Ecto neural progenitor cell (in vitro differentiated cells): ENCODE data around the gene ESAM.

Experiments used
- DNase-seq: peaks from one replicate; pipeline ENCODE4 v3.0.0-alpha.2; 2018; ENCODE audit warnings: low spot score

The ESAM gene

GRCh38 chr11:124732230-124732629 is 29.9 kb downstream of the ESAM start:
- no peak for DNase-seq

- no peak for DNase-seq
Measured at GRCh38 chr11:124729571-124729970, 32.5 kb downstream of the ESAM start.

DNA sequence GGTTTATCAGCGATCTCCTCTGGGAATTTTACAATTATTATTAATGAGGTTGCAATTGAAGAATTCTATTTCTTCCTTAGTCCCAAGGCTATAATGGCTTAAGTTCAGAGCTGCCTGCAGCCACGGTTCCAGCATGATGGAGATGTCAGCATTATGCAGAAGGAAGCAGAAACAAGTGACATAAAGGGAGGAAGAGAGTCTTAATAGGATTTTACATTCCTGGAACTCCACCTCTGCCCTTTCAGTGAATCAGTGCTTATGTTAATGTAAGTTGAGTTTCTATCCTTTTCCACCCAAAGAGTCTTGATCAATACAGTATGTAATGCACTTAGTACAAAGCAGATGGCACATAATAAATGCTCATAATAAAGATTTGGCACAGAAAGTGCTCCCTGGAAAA is 34.0 kb downstream of the ESAM start:
- no peak for DNase-seq

GRCh38 chr11:124727474-124727873 is 34.6 kb downstream of the ESAM start:
- no peak for DNase-seq

- DNase-seq, result no peak
Measured at GRCh38 chr11:124725719-124726105, 36.4 kb downstream of the ESAM start.

- DNase-seq, result no peak
Measured at GRCh38 chr11:124724979-124725718, 36.9 kb downstream of the ESAM start.

- no peak for DNase-seq
Measured at GRCh38 chr11:124722176-124722575, 39.9 kb downstream of the ESAM start.

DNA sequence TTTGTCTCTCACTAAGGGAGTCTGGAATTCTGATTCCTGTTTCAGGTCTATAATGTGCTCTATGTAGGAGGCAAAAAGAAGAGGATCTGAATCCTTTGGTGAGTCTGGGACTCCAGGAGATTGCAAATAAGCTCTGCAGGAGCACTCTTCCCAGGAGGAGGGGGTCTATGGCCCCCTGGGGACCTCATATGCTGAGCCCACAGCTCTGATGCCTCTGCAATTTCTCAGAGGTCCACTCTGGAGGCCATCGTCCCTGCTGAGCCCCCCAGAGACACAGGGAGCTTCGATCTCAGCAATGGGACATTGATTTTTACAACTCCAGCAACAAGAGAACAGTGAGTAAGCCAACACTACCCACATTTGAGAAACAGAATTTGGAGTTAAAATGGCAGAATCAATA is 42.6 kb downstream of the ESAM start:
- DNase-seq, result no peak

- DNase-seq, result no peak
Measured at GRCh38 chr11:124718801-124719200, 43.3 kb downstream of the ESAM start.

DNA sequence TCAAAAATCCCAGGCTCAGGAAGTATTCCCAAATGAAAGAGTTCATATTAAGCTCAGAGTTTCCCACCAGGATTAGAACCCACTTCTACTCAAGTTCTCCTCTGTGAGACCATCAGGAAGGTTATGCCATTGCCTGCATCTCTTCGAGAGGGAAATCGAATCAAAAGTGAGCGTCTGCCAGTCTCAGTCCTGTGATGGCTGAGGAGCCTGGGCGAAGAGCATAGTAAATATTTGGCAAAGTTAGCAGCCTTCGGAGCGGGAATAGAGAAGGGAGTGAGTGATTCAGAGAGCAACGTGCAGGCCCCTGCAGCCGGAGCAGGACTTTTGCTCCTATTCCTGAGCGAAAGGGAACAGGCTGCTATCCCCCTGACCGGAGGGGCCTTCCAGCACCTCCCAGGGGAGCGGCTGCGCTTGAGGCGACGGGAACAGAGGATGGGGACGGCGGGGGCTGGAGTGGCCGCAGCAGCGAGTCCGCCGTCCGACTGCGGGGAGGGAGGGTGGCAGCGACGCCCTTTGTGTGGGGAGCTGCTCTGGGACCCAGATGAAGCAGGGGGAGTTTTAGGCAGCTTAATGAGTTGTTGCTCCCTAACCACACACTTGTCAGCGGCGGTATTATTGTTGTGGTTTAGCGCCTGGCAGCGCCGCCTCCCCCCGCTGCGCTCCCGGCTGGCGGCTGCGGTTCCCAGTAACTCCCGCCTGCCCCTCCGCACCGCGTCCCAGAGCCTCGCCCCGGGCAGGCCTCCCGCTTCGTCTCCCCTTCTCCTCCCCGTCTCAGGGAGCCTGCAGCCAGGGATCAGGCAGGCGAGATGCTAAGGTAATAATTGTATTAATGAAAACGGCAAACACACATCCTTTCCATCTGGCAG is 44.1 kb downstream of the ESAM start:
- peak; percentile 67 for DNase-seq

DNA sequence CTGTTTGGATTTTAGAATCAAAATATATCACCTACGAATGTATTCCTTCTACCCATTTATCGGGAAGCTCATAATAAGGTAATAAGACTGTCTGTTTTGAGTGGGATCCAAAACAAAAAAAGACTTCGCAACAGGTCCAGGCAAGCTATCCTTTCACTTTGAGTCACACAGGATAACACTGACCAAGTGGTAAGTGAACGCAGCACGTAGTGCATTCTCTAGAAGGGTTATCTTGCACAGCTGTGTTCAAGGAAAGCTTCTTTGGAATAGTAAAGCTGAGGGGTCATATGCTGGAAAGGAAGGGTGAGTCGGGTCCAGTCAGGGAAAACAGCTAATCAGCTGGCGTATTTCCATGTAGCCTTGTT is 44.7 kb downstream of the ESAM start:
- DNase-seq, result no peak

DNA sequence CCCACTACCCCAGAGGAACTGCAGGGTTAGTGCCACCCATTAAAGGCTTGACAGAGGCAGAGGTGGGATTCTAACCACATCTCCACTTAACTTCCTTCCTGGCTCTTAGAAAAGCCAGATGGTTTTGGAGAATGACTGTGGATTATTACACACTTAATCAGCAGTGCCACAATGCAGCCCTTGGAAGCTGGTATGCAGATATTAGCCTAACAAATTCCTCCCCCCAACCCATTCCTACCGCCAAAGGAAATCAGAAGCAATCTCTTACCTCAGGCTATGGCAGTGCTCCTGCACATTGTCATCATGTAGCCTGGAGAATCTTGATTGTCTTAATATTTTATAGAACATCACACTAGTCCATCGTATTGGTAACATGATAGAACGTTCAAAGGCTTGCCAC is 45.5 kb downstream of the ESAM start:
- DNase-seq, result no peak

- DNase-seq, result no peak
Measured at GRCh38 chr11:124712392-124712791, 49.7 kb downstream of the ESAM start.

GRCh38 chr11:124707829-124708228 is 54.3 kb downstream of the ESAM start:
- no peak for DNase-seq
